Chondrocyte (in vitro differentiated cells): ENCODE measurements around the gene TRIM71. TPM values are rescaled to one million over a fixed set of nuclear protein-coding genes. Genes with fewer than 3 reads are reported as not detected.

Source experiments
- DNase-seq: peaks from one replicate; pipeline ENCODE4 v3.0.0; 2021; ENCODE audit warnings: mixed read lengths, low spot score
- H3K27ac Mint-ChIP-seq: one replicate; pipeline ENCODE4 v1.8.0; 2021; ENCODE audit warnings: mild to moderate bottlenecking, moderate library complexity, mixed read lengths; ENCODE audit not compliant: unreplicated experiment
- H3K27me3 Mint-ChIP-seq: 2 replicates; pipeline ENCODE4 v1.8.0; 2021; ENCODE audit warnings: low read depth, mixed read lengths
- H3K36me3 Mint-ChIP-seq: 2 replicates; pipeline ENCODE4 v1.8.0; 2021; ENCODE audit warnings: low read depth, mixed read lengths
- H3K4me1 Mint-ChIP-seq: 2 replicates; pipeline ENCODE4 v1.8.0; 2021; ENCODE audit warnings: low read depth, mild to moderate bottlenecking, mixed read lengths
- H3K4me3 Mint-ChIP-seq: one replicate; pipeline ENCODE4 v1.8.0; 2021; ENCODE audit warnings: mild to moderate bottlenecking, moderate library complexity, mixed read lengths; ENCODE audit not compliant: unreplicated experiment
- H3K9me3 Mint-ChIP-seq: 2 replicates; pipeline ENCODE4 v1.8.0; 2021; ENCODE audit warnings: low read depth, mixed read lengths
- total RNA-seq: library from RNA; stranded (reverse); gene quantifications from 3 replicates; pipeline ENCODE4 v1.2.1, GENCODE V29; 2021
- TF ChIP-seq, protein P1 (sequence below): fragments of 200-600 bp; sonication (generic); IDR thresholded peaks from 2 replicates; pipeline ENCODE4 v1.5.0; 2021; ENCODE audit warnings: antibody characterized with exemption, mild to moderate bottlenecking, moderate library complexity

TRIM71 gene
- total RNA-seq, 1 donor from 2014 or later = 0.05 TPM

DNA sequence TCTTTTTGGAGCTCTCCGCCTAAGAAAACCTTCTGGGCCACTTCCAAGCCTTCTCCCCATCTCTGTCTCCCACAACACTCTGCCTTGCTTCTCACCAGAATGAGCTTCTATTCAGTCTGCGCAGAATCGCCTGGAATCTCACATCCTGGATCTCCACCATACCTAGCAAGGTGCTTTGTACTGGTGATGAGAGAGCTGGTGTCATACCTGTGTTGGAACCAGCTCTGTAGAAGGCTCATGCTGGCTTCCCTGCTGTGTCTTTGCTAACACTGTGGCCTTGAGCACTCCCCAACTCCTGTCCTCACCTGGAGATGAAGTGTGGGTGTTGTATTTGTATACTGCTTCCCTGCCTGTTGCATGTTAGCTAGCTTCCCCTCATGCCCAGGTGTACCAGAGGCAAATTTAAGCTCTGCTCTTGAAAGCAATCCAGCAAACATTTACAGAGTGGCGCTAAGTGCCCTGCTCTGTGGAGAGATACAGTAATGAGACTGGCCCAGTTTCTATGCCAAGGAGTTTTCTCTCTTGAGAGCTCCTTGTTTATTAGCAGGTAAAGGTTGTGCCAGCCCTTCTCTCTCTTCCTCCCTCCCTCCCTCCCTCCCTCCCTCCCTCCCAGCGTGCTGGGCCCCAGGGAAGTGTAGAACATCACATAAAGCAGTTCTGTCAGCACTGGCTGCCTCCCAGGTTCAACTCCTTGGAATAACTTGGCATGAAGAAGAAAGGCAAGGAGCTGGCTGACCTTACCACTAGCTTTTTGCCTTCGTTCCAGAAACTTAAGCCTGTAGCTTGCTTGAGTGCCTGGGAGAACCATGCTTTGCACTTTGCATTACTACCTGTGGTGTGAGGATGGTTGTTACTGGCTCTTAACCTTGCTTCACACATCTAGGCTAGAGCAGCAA lies 54.9 kb downstream of the TRIM71 start:
- TF ChIP-seq, protein P1, sequence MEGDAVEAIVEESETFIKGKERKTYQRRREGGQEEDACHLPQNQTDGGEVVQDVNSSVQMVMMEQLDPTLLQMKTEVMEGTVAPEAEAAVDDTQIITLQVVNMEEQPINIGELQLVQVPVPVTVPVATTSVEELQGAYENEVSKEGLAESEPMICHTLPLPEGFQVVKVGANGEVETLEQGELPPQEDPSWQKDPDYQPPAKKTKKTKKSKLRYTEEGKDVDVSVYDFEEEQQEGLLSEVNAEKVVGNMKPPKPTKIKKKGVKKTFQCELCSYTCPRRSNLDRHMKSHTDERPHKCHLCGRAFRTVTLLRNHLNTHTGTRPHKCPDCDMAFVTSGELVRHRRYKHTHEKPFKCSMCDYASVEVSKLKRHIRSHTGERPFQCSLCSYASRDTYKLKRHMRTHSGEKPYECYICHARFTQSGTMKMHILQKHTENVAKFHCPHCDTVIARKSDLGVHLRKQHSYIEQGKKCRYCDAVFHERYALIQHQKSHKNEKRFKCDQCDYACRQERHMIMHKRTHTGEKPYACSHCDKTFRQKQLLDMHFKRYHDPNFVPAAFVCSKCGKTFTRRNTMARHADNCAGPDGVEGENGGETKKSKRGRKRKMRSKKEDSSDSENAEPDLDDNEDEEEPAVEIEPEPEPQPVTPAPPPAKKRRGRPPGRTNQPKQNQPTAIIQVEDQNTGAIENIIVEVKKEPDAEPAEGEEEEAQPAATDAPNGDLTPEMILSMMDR = no peak
- Mint-ChIP-seq H3K36me3 (no peaks in the 10 kb centered on the region), H3K4me1 (peaks cover 12% of the 10 kb centered on the region), H3K9me3 (no peaks in the 10 kb centered on the region), H3K27me3 (peaks cover 3% of the 10 kb centered on the region), H3K27ac (no peak overlapping the region), H3K4me3 (no peak overlapping the region)
- DNase-seq = no peak

GRCh38 chr3:32873531-32874130 lies 55.8 kb downstream of the TRIM71 start:
- Mint-ChIP-seq H3K4me1 (peaks cover 12% of the 10 kb centered on the region), H3K9me3 (no peaks in the 10 kb centered on the region), H3K36me3 (no peaks in the 10 kb centered on the region), H3K27ac (no peak overlapping the region), H3K27me3 (peaks cover 3% of the 10 kb centered on the region), H3K4me3 (no peak overlapping the region)
- no peak for DNase-seq
- TF ChIP-seq, protein P1 = no peak

GRCh38 chr3:32876920-32877319 lies 59.1 kb downstream of the TRIM71 start:
- TF ChIP-seq, protein P1 = no peak
- Mint-ChIP-seq H3K27me3 (peaks cover 3% of the 10 kb centered on the region), H3K27ac (no peak overlapping the region), H3K4me3 (no peak overlapping the region), H3K9me3 (no peaks in the 10 kb centered on the region), H3K36me3 (no peaks in the 10 kb centered on the region), H3K4me1 (peaks cover 12% of the 10 kb centered on the region)
- DNase-seq = no peak

- no peak overlapping the region for H3K27ac Mint-ChIP-seq
- DNase-seq = no peak
- TF ChIP-seq, protein P1 = no peak
- H3K4me1 Mint-ChIP-seq = peaks cover 12% of the 10 kb centered on the region
- no peaks in the 10 kb centered on the region for H3K27me3 Mint-ChIP-seq
- no peak overlapping the region for H3K4me3 Mint-ChIP-seq
- H3K9me3 Mint-ChIP-seq = no peaks in the 10 kb centered on the region
- no peaks in the 10 kb centered on the region for H3K36me3 Mint-ChIP-seq
Observed at GRCh38 chr3:32877598-32877997, 59.8 kb downstream of the TRIM71 start.

- H3K36me3 Mint-ChIP-seq = no peaks in the 10 kb centered on the region
- H3K9me3 Mint-ChIP-seq = no peaks in the 10 kb centered on the region
- no peak overlapping the region for H3K27ac Mint-ChIP-seq
- no peaks in the 10 kb centered on the region for H3K27me3 Mint-ChIP-seq
- peaks cover 7% of the 10 kb centered on the region for H3K4me1 Mint-ChIP-seq
- TF ChIP-seq, protein P1 = no peak
- no peak for DNase-seq
- H3K4me3 Mint-ChIP-seq = no peak overlapping the region
Observed at GRCh38 chr3:32880225-32880624, 62.4 kb downstream of the TRIM71 start.
